K562 treated with DMSO at 1 percent for 12 hours (cell line): ENCODE measurements around the gene GPN3. TPM values are rescaled to one million over a fixed set of nuclear protein-coding genes. Genes with fewer than 3 reads are reported as not detected.

Experiments used
- total RNA-seq: library from RNA; unstranded; fragments of 300-600 nt; gene quantifications from 2 replicates; pipeline ENCODE4 v1.2.3, GENCODE V29; 2022; ENCODE audit not compliant: insufficient read depth

Gene GPN3
- 36.1 and 45.4 TPM in 2 replicates for total RNA-seq

GRCh38 chr12:110468214-110469048, at the start of gene GPN3, which contains the start of gene FAM216A:
Gene GPN3, minus strand, starts transcription at chr12:110468257. Its CDS starts 54 bp downstream, at chr12:110468203.
Gene FAM216A, plus strand, starts transcription at chr12:110468845. Its CDS starts 31 bp downstream, at chr12:110468876.

DNA sequence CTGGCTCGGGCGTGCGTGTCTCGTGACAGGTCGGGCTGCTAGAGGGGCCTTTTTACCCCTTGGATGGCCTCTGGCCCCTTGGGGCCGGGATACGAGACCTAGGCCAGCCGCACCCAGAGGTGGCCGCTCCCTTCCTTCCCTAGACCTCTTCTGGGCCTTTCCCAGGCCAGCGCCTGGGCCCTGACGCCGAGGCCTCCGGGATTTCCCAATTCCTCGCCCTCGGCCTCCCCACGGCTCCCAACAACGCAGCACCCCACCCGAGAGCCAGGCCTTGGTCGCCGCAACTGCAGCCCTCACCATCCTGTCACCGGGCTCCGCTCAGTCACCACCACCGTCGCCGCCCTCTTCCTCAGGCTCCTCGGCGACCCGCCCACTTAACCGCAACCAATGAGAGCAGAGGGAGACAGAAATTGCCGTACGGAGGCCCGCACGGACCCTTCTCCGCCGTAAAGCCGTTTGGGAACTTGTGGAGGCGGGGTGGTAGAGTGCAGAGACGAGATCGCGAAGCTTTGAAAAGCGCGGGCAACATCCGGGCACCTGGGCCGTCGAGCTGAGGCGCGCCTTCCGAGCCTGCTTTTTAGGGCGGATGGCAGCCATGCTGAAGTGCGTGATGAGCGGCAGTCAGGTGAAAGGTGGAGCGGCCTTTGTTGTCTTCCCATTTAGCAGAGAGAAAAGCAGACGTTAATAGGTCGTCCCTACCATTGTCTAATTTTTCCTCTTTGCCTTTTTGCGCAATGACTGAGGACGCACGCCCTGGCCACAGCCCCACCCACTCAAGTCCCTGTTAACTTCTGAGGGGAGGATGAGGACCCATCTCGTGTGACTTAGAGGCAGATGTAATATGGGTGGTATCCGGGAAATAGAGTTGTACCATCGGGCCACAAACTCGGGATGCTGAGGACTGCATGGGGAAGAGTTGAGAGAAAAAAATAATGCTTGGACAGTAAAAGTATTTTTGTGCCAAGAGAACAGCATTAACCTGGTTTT, 34.0 kb upstream of the GPN3 start, which contains the start of the genes RAD9B and VPS29:
RAD9B (plus strand) TSS at position 580 of the 987 bp plus-strand sequence; CDS start at position 587, 7 bp downstream.
VPS29 (minus strand) TSS at position 360 of the 987 bp plus-strand sequence; CDS start at position 300, 60 bp downstream.

DNA sequence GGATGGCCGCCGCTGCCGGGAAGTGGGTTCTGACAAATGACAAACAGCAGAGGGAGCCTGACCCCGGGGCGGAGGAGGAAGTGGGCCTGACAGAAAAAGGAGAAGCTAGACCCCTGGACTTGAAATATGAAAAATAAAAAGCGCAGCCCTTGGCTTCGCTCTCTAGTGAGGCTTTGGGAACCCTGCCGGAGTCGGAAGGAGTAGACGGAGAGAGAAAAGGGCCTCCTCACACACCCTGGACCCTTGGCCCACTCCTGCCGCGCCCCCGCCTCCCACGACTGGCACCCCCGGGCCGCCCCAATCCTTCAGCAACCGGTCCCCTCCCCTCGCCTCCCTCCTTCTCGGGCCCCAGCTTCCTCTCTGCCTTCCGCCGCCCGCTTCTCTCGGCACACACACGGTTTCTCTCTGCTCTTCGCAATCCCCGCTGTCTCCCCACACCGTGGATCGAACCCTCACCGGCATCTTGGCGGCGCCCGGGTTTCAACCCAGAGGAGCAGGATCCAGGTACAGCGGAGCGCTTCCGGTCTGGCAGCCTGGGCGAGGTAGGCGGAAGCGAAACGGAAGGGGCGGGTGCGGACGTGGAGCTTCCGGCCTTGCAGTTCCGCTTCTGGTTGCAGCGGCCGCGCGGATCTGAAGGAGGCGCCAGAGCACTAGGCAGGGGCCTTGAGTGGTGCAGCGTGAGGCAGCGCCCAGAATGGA, 18.1 kb downstream of the GPN3 start, which contains the start of gene ARPC3:
ARPC3 (minus strand) TSS at position 539 of the 699 bp plus-strand sequence; CDS start at position 462, 77 bp downstream.

DNA sequence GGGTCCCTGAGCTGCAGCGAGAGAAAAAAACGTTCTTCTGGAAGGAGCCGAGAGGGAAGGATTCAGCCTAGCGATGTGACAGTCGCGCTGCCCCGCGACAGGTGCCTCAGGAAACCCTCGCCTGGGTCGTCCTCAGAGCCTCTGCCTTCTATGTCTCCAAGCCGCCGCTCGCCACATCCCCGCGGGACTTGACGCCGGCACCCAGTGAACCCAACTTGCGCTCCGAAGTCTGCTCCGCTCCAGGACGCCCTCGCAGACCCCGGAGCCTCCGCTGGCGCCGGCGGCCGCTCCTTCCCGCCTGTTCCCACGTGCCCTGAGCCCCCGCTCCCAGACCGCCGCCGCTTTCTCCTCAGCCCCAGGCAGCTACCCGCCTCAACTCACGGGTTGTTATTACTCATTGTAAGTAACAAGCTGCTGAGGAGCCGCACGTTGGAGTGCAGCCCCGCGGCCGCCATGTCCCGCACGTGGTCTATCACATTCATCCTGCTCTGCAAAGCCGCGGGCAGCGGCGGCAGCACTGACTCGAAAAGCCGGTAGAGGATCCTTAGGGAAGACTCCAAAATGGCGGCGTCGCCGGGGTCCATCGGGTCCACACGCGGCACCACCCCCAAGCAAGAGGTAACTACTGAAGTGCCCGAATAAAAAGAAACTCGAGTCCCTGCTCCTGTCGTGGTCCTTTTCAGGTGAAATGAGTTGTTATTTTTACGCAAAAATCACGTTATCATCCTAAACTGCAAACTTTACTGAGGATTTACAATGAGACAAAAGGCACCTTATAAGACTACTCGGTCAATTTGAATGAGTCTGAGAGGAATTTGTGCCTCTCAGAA, 64.7 kb downstream of the GPN3 start, which contains the start of gene ANAPC7:
ANAPC7 (minus strand) TSS at position 563 of the 830 bp plus-strand sequence; CDS start at position 482, 81 bp downstream.

Other genes with a start within 250 kb of the GPN3 start
- 54.4 and 170 TPM in 2 replicates for gene ATP2A2, start 187.0 kb downstream of the GPN3 start, total RNA-seq
- gene ANAPC7, start 64.5 kb downstream of the GPN3 start, total RNA-seq = 61.8 and 65.9 TPM in 2 replicates
- gene ARPC3, start 17.9 kb downstream of the GPN3 start, total RNA-seq = 181 and 305 TPM in 2 replicates
- gene FAM216A, start 588 bp upstream of the GPN3 start, total RNA-seq = 9.5 and 10.1 TPM in 2 replicates
- gene VPS29, start 33.9 kb upstream of the GPN3 start, total RNA-seq = 130 and 184 TPM in 2 replicates
- gene RAD9B, start 34.1 kb upstream of the GPN3 start, total RNA-seq = 0.30 TPM in 1 of 2 replicates, not detected in the other
- gene PPTC7, start 115.1 kb upstream of the GPN3 start, total RNA-seq = 5.1 and 17.0 TPM in 2 replicates
- 7.7 and 12.2 TPM in 2 replicates for gene TCTN1, start 145.9 kb upstream of the GPN3 start, total RNA-seq
- gene HVCN1, start 220.9 kb upstream of the GPN3 start, total RNA-seq = 4.4 and 8.1 TPM in 2 replicates